Pancreas (tissue), 10 donors: ENCODE measurements around the gene SH2D1B. TPM values are rescaled to one million over a fixed set of nuclear protein-coding genes. Genes with fewer than 3 reads are reported as not detected.

Experiments used
- ATAC-seq, 4 donors: fragments of 200-7000 bp; cut with Tn5 transposase; one replicate each; pipeline versions ENCODE4 v1.8.0 to v1.9.1; 2020; ENCODE audit warnings: mild to moderate bottlenecking in 4 of 4, moderate library complexity in 4 of 4
- DNase-seq, 6 donors: peaks; one replicate each; pipeline ENCODE4 v3.0.0-alpha.2; 2020
- FAIRE-seq: peaks from 2 replicates; lab custom pipeline; 2012; peaks lifted over from hg19 to GRCh38; lab: Jason Lieb, UNC
- H3K27ac ChIP-seq, 4 donors: fragments of 200-600 bp; sonication (generic); 1 replicate in 3 of 4; 2 replicates in 1 of 4; pipeline versions ENCODE4 v1.5.0 to v1.8.0; 2020
- H3K27me3 ChIP-seq, 4 donors: fragments of 200-600 bp; one replicate each; pipeline ENCODE4 v1.8.0; 2021
- H3K36me3 ChIP-seq, 3 donors: fragments of 200-600 bp; sonication (generic) in 1 of 3; one replicate each; pipeline versions ENCODE4 v1.5.0 to v1.8.0; 2020 to 2021
- H3K4me1 ChIP-seq, 3 donors: fragments of 200-600 bp; one replicate each; pipeline ENCODE4 v1.8.0; 2021
- H3K4me3 ChIP-seq, 4 donors: fragments of 200-600 bp; sonication (generic) in 2 of 4; one replicate each; pipeline versions ENCODE4 v1.5.0 to v1.8.0; 2020 to 2021
- H3K9me3 ChIP-seq, 4 donors: fragments of 200-600 bp; one replicate each; pipeline ENCODE4 v1.8.0; 2021
- CTCF ChIP-seq, 4 donors: fragments of 200-600 bp; sonication (generic) in 3 of 4; IDR thresholded peaks; one replicate each; pipeline versions ENCODE4 v1.5.0 to v1.8.0; 2021; ENCODE audit warnings: antibody characterized with exemption in 4 of 4
- WGBS, 2 donors: extraction: QIAGEN DNeasy Blood & Tissue Kit; methylation state at CpG; one replicate each; pipeline ENCODE4 v1.1.7; 2013; 5-methylcytosine and 5-hydroxymethylcytosine counted together
- intact Hi-C, 3 donors: fragments of 100-400 bp; cut with DNase I; formaldehyde crosslinking; loops; one replicate each; pipeline versions ENCODE4 v1.11.1 to v1.14.2; 2022
- polyA plus RNA-seq, 2 donors: library from polyadenylated mRNA; stranded (reverse); fragments of 200-250 nt; gene quantifications; one replicate each; pipeline ENCODE4 v1.2.3, GENCODE V29; 2013
- total RNA-seq, 6 donors: library from RNA; stranded (reverse); fragmentation: NEBNext Ultra II Directional in 4 of 6; extraction: Animal tissue kit (Norgen Biotek cat#: 25700) in 4 of 6; gene quantifications; one replicate each; pipeline versions ENCODE4 v1.2.1 to v1.2.4, GENCODE V29; 2021 to 2023
- donor health status: healthy with polysubstance abuse.
- donor health status: DM: no; HTN: no; CAD: no; lungs with moderate emphysema.
- donor health status: DM: no; HTN: no; CAD: no.
- donor health status: control.
- donor health status: control.
- donor health status: Bipolar disorder and iron deficiency.
- donor health status: DM: yes; HTN: yes; CAD: no.
- donor health status: DM: no; HTN: no; CAD: no.
- donor health status: DM: no; HTN: no; CAD: no.
- donor health status: DM: yes; HTN: yes; CAD: no.

The SH2D1B gene
- total and polyA plus RNA-seq, 8 donors = 0.06 TPM; not detected in 7

- WGBS, 2 donors = 76 to 77% methylated on average over 5 of the region's 5 CpGs
- FAIRE-seq (no peak), DNase-seq (no peak), ATAC-seq (peak in 2 of 4 donors; percentile 34 to 39)
- Histone ChIP-seq H3K4me1 (no peaks in the 10 kb centered on the region), H3K36me3 (no peaks in the 10 kb centered on the region), H3K27ac (no peak overlapping the region), H3K4me3 (no peak overlapping the region), H3K9me3 (no peaks in the 10 kb centered on the region), H3K27me3 (no peaks in the 10 kb centered on the region)
- intact Hi-C loops = loop anchor here in 2 of 3 donors (5.0 to 10.0 kb wide), 2 partner anchors 331 to 334 kb away; no protein-coding TSS in a partner anchor
- TF ChIP-seq CTCF (IDR thresholded peaks at IDR 0.05) = no peak
These were observed 23.3 kb downstream of the SH2D1B start for GRCh38 chr1:162388615-162389014.

- Histone ChIP-seq H3K4me1 (no peaks in the 10 kb centered on the region), H3K27me3 (no peaks in the 10 kb centered on the region), H3K27ac (no peak overlapping the region), H3K9me3 (no peaks in the 10 kb centered on the region), H3K4me3 (no peak overlapping the region), H3K36me3 (no peaks in the 10 kb centered on the region)
- intact Hi-C loops = loop anchor here in 2 of 3 donors (5.0 to 10.0 kb wide), 2 partner anchors 331 to 333 kb away; no protein-coding TSS in a partner anchor
- 72 to 79% methylated on average over 8 of the region's 8 CpGs for WGBS, 2 donors
- DNase-seq = no peak
- no peak for ATAC-seq
- no peak for TF ChIP-seq CTCF (IDR thresholded peaks at IDR 0.05)
- no peak for FAIRE-seq
These were observed 23.8 kb downstream of the SH2D1B start for GRCh38 chr1:162388083-162388594.

- Histone ChIP-seq H3K4me1 (no peaks in the 10 kb centered on the region), H3K4me3 (no peak overlapping the region), H3K27ac (no peak overlapping the region), H3K9me3 (no peaks in the 10 kb centered on the region), H3K36me3 (no peaks in the 10 kb centered on the region), H3K27me3 (no peaks in the 10 kb centered on the region)
- WGBS, 2 donors = 76 to 79% methylated on average over 20 of the region's 20 CpGs
- no peak for DNase-seq
- FAIRE-seq = no peak
- intact Hi-C loops = loop anchor here in 2 of 3 donors (5.0 to 10.0 kb wide), 2 partner anchors 330 to 333 kb away; no protein-coding TSS in a partner anchor
- ATAC-seq = no peak
- TF ChIP-seq CTCF (IDR thresholded peaks at IDR 0.05) = no peak
These were observed 24.5 kb downstream of the SH2D1B start for GRCh38 chr1:162387226-162388082.

GRCh38 chr1:162386292-162387225 is 25.4 kb downstream of the SH2D1B start:
- no peak for TF ChIP-seq CTCF (IDR thresholded peaks at IDR 0.05)
- Histone ChIP-seq H3K27ac (no peak overlapping the region), H3K36me3 (no peaks in the 10 kb centered on the region), H3K9me3 (no peaks in the 10 kb centered on the region), H3K27me3 (no peaks in the 10 kb centered on the region), H3K4me3 (no peak overlapping the region), H3K4me1 (no peaks in the 10 kb centered on the region)
- FAIRE-seq (no peak), ATAC-seq (no peak), DNase-seq (no peak)
- WGBS, 2 donors = 78 to 80% methylated on average over 8 of the region's 8 CpGs
- intact Hi-C loops = loop anchor here in 2 of 3 donors (5.0 to 10.0 kb wide), 2 partner anchors 329 to 332 kb away; no protein-coding TSS in a partner anchor
